K562 (cell line): ENCODE measurements around the gene AHNAK. TPM values are rescaled to one million over a fixed set of nuclear protein-coding genes. Genes with fewer than 3 reads are reported as not detected.

Source experiments
- FOXJ2 ChIP-seq: fragments of 200-800 bp; sonication (Bioruptor generic); IDR thresholded peaks from 2 replicates; pipeline ENCODE4 v1.6.1; 2016; ENCODE audit warnings: missing genetic modification characterization, missing compliant biosample characterization
- HEY1 ChIP-seq: fragments of 250-450 bp; sonication (Bioruptor Pico); IDR thresholded peaks from 2 replicates; pipeline ENCODE4 v1.5.0; 2020; ENCODE audit warnings: mild to moderate bottlenecking, moderate library complexity, borderline replicate concordance
- HNRNPK ChIP-seq: fragments of 200-400 bp; formaldehyde crosslinking; IDR thresholded peaks from one replicate; pipeline ENCODE4 v1.6.1; 2018; ENCODE audit warnings: mild to moderate bottlenecking, low read depth, low read length; ENCODE audit not compliant: poor library complexity, severe bottlenecking
- ILF3 ChIP-seq: fragments of 450-650 bp; IDR thresholded peaks from 2 replicates; pipeline ENCODE4 v1.6.1; 2018; ENCODE audit warnings: antibody characterized with exemption, mild to moderate bottlenecking, moderate library complexity, borderline replicate concordance
- KLF10 ChIP-seq: fragments of 250-450 bp; sonication (Bioruptor Pico); IDR thresholded peaks from 2 replicates; pipeline ENCODE4 v1.6.1; 2021; ENCODE audit warnings: matching md5 sums
- MECOM ChIP-seq: fragments of 250-450 bp; sonication (Bioruptor Pico); IDR thresholded peaks from 2 replicates; pipeline ENCODE4 v1.8.0; 2022; ENCODE audit warnings: inconsistent platforms
- NFIC ChIP-seq: fragments of 450-650 bp; IDR thresholded peaks from 2 replicates; pipeline ENCODE4 v1.6.1; 2017; ENCODE audit warnings: mild to moderate bottlenecking, inconsistent platforms
- NFRKB ChIP-seq: fragments of 450-650 bp; IDR thresholded peaks from 2 replicates; pipeline ENCODE4 v1.6.1; 2016; ENCODE audit warnings: low read depth
- PPARD ChIP-seq: fragments of 250-450 bp; sonication (Bioruptor Pico); IDR thresholded peaks from 2 replicates; pipeline ENCODE4 v1.8.0; 2022; ENCODE audit warnings: inconsistent platforms, mild to moderate bottlenecking, moderate library complexity
- RNF2 ChIP-seq: sonication (generic); IDR thresholded peaks from 2 replicates; pipeline ENCODE4 v1.6.1; 2016
- SMARCA5 ChIP-seq: fragments of 450-650 bp; IDR thresholded peaks from 2 replicates; pipeline ENCODE4 v1.6.1; 2016
- TBP ChIP-seq: optimal IDR thresholded peaks from 2 replicates; pipeline ENCODE3; 2011; ENCODE audit warnings: low read depth, low read length, improper control_type of control experiment
- ZNF133 ChIP-seq: fragments of 250-450 bp; sonication (Bioruptor Pico); IDR thresholded peaks from 2 replicates; pipeline ENCODE4 v1.4.0; 2020; ENCODE audit warnings: mild to moderate bottlenecking
- ZNF282 ChIP-seq: sonication (generic); formaldehyde crosslinking; IDR thresholded peaks from 2 replicates; pipeline ENCODE4 v1.8.1; 2023; ENCODE audit warnings: missing genetic modification reagents
- polyA plus RNA-seq, 8 experiments: library from polyadenylated mRNA; depleted of rRNA in 4 of 8; stranded (reverse) in 5 of 8; unstranded in 3 of 8; fragments of >200 nt; fragmentation: Nextera tagmentation in 2 of 8; fragmentation: Illumina TruSeq in 1 of 8; extraction: Ambion mirVana in 2 of 8; extraction: Trizol in 1 of 8; gene quantifications; 2 replicates each; pipeline versions ENCODE4 v1.2.1 to v1.2.3, GENCODE V29; 2011 to 2014; ENCODE audit warnings: inconsistent platforms in 1 of 8, missing spikeins in 1 of 8
- total RNA-seq, 7 experiments: library from RNA; depleted of rRNA in 6 of 7; stranded (reverse); fragments of >200 nt in 6 of 7; fragmentation: Illumina TruSeq in 2 of 7; extraction: Trizol in 2 of 7; gene quantifications; 2 replicates each; pipeline versions ENCODE4 v1.2.1 to v1.2.3, GENCODE V29; 2011 to 2021; ENCODE audit warnings: low replicate concordance in 1 of 7
- TF ChIP-seq, protein P1 (sequence below): fragments of 450-650 bp; IDR thresholded peaks from 2 replicates; pipeline ENCODE4 v1.6.1; 2016; ENCODE audit warnings: low read depth
- TF ChIP-seq, protein P2 (sequence below): fragments of 250-450 bp; sonication (Bioruptor Pico); IDR thresholded peaks from 2 replicates; pipeline ENCODE4 v1.5.0; 2021

AHNAK gene
- total and polyA plus RNA-seq, 9 of the 15 experiments (the other 6 are each of a cell fraction or from before 2014, with no cell fraction given): 1.5 to 89.7 (median 45.0) TPM

DNA sequence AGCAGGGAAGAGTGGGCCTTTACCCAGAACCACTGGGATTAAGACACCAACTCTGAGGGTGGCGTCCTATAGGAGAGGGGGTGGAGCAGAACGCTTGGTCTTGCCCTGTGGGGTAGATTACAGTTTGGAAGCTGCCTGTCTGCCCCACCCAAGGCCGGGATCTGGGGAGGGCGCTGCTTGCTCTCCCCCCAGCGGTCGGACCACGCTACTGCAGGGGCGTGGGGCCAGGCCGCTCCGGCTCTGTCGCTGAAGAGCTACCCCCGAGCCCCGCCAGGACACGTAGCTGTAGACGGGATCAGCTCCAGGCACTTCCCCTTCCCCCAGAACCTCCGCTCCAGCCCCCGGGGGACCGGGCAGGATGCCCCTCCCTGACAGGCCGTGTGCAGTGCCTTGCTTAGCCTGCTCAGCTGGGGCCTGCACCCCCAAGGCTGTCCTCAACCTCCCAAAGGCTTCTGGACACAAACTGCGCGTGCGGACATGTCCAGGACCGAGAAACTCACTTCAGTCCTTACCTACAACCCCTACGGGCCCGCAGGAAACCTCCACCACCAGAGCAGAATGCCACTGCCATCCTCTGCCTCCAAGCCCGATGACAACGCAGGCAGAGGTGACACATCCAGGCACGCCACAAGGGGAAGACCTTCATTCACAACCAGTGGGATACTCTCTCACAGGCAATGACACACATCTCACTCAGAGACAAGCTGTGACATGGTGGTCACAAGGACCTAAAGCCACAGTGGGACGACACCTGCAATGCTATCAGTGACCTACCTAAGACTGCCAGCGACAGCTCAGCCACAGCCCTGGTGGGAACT is 3.6 kb downstream of the AHNAK start (continued):
- TF ChIP-seq, protein P1, sequence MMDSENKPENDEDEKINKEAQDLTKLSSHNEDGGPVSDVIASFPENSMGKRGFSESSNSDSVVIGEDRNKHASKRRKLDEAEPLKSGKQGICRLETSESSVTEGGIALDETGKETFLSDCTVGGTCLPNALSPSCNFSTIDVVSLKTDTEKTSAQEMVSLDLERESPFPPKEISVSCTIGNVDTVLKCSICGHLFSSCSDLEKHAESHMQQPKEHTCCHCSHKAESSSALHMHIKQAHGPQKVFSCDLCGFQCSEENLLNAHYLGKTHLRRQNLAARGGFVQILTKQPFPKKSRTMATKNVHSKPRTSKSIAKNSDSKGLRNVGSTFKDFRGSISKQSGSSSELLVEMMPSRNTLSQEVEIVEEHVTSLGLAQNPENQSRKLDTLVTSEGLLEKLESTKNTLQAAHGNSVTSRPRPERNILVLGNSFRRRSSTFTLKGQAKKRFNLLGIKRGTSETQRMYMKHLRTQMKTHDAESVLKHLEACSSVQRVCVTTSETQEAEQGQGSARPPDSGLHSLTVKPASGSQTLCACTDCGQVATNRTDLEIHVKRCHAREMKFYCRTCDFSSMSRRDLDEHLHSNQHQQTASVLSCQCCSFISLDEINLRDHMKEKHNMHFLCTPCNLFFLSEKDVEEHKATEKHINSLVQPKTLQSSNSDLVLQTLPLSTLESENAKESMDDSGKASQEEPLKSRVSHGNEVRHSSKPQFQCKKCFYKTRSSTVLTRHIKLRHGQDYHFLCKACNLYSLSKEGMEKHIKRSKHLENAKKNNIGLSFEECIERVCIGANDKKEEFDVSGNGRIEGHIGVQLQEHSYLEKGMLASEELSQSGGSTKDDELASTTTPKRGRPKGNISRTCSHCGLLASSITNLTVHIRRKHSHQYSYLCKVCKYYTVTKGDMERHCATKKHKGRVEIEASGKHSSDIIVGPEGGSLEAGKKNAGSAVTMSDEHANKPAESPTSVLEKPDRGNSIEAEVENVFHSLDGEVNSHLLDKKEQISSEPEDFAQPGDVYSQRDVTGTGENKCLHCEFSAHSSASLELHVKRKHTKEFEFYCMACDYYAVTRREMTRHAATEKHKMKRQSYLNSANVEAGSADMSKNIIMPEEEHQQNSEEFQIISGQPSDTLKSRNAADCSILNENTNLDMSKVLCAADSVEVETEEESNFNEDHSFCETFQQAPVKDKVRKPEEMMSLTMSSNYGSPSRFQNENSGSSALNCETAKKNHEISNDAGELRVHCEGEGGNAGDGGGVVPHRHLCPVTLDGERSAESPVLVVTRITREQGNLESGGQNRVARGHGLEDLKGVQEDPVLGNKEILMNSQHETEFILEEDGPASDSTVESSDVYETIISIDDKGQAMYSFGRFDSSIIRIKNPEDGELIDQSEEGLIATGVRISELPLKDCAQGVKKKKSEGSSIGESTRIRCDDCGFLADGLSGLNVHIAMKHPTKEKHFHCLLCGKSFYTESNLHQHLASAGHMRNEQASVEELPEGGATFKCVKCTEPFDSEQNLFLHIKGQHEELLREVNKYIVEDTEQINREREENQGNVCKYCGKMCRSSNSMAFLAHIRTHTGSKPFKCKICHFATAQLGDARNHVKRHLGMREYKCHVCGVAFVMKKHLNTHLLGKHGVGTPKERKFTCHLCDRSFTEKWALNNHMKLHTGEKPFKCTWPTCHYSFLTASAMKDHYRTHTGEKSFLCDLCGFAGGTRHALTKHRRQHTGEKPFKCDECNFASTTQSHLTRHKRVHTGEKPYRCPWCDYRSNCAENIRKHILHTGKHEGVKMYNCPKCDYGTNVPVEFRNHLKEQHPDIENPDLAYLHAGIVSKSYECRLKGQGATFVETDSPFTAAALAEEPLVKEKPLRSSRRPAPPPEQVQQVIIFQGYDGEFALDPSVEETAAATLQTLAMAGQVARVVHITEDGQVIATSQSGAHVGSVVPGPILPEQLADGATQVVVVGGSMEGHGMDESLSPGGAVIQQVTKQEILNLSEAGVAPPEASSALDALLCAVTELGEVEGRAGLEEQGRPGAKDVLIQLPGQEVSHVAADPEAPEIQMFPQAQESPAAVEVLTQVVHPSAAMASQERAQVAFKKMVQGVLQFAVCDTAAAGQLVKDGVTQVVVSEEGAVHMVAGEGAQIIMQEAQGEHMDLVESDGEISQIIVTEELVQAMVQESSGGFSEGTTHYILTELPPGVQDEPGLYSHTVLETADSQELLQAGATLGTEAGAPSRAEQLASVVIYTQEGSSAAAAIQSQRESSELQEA: no peak
- no peak for TF ChIP-seq KLF10
- TF ChIP-seq NFIC: no peak
- TF ChIP-seq PPARD (CRISPR knock-in tag): no peak
- TF ChIP-seq ZNF133 (CRISPR knock-in tag): no peak
- TF ChIP-seq ZNF282 (CRISPR knock-in tag): no peak
- no peak for TF ChIP-seq NFRKB
- TF ChIP-seq, protein P2, sequence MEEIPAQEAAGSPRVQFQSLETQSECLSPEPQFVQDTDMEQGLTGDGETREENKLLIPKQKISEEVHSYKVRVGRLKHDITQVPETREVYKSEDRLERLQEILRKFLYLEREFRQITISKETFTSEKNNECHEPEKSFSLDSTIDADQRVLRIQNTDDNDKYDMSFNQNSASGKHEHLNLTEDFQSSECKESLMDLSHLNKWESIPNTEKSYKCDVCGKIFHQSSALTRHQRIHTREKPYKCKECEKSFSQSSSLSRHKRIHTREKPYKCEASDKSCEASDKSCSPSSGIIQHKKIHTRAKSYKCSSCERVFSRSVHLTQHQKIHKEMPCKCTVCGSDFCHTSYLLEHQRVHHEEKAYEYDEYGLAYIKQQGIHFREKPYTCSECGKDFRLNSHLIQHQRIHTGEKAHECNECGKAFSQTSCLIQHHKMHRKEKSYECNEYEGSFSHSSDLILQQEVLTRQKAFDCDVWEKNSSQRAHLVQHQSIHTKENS: no peak
- TF ChIP-seq SMARCA5: 0 out of 2 replicates have a peak, but pooled peaks have one; percentile 70
- TF ChIP-seq RNF2: no peak
- TF ChIP-seq MECOM: no peak
- TF ChIP-seq HNRNPK: no peak
- TF ChIP-seq TBP: no peak
- no peak for TF ChIP-seq ILF3
- no peak for TF ChIP-seq FOXJ2 (tag)
- TF ChIP-seq HEY1 (CRISPR knock-in tag): 0 out of 2 replicates have a peak, but pooled peaks have one; percentile 18
